Cardiac atrium fibroblast (primary cell): Measurements from ENCODE around the gene UTP3. TPM values are rescaled to one million over a fixed set of nuclear protein-coding genes. Genes with fewer than 3 reads are reported as not detected.

ENCODE experiments used
- total RNA-seq: library from RNA; depleted of rRNA; stranded (reverse); fragments of >200 nt; gene quantifications from 2 replicates; pipeline ENCODE4 v1.2.3, GENCODE V29; 2015

UTP3 gene, protein sequence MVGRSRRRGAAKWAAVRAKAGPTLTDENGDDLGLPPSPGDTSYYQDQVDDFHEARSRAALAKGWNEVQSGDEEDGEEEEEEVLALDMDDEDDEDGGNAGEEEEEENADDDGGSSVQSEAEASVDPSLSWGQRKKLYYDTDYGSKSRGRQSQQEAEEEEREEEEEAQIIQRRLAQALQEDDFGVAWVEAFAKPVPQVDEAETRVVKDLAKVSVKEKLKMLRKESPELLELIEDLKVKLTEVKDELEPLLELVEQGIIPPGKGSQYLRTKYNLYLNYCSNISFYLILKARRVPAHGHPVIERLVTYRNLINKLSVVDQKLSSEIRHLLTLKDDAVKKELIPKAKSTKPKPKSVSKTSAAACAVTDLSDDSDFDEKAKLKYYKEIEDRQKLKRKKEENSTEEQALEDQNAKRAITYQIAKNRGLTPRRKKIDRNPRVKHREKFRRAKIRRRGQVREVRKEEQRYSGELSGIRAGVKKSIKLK
- 15.9 and 18.2 TPM in 2 replicates for total RNA-seq

DNA sequence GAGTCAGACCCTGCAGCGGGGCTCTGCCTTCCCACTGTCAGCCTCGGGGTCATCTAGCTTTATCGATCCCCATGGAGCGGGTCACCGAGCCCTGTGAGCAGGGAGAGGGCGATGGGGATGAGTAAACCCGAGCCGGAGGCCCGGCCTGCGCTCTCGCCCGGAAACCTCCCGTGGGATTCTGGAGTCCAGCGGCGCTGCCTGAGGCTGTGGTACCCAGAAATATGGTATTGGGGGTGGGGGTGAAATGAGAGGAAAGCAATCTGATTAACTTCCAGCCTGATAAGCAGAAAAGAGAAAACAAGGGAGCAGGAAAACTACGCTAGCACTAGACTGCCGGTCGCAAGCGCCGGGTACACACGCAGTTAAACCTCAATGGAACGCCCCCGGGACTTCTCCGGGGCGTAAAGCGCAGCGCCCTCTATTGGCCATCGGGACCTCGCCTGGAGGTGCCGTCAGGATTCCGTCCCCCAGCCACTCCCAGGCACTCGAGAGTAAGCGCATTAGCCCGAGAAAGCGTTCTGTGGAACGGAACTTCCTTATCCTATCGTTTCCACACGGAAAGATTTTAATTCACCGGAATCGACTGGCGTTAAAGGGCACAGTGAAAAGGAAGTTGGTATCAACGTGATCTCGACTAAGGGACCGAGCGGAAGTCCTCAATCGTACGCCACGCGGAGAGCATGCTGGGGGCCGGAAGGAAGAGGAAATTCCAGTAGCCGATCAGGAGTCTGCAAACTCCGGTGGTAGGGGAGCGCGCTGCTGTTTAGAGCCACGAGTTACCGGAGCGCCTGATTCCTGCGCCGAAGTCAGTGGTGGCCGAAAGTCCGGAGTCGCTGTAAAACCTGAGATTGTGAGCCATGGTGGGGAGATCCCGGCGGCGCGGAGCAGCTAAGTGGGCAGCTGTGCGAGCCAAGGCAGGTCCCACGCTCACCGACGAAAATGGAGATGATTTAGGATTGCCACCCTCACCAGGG is at the start of gene UTP3:
Gene UTP3, plus strand, starts transcription at position 712 of the 974 bp plus-strand sequence. Its CDS starts 146 bp downstream, at position 858.

DNA sequence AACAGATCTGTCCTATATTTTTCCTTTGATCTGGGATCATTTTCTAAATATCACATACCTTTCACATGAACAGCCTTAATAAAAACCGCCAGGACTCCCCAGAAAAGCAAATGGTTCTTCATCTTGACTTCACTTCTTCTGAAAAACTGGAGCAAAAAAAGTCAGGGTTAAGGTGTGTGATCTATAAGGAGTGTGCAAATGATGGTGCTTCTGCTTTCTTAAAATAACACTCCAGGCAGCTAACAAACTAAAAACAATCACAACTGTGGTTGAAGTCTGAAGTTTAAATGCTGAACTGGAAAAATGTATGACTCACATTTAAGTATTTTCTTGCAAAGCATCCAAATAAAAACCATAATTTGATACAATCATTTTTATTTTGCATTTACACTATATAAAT is 22.0 kb upstream of the UTP3 start, which contains the start of gene JCHAIN:
Gene JCHAIN, minus strand, starts transcription at position 140 of the 400 bp plus-strand sequence. Its CDS starts 18 bp downstream, at position 122.

DNA sequence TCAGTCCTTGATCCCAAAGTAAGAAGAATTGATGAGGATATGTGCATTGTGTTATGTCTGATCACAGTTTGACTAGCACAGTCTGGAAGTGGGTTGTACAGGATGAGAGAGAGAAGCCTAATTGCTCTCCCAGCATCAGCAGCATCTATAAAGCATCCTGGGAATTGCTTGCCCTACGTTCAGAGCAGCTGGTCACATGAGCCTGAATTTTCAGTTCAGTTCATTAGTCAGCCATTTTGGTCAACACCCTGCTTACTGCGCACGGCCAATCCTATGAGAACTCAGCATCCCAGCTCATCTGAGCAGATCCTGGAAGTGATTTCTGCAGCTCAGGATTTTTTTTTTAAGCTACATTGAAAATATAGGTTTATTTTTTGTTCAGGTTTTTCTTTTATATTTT is 33.4 kb downstream of the UTP3 start, which contains the start of gene RUFY3:
Gene RUFY3, plus strand, starts transcription at position 218 of the 400 bp plus-strand sequence. CDS start 610 bp downstream, outside the sequence.

Other genes with a start within 250 kb of the UTP3 start
- gene MUC7, start 216.3 kb upstream of the UTP3 start, total RNA-seq = not detected in 2 replicates
- gene AMTN, start 170.0 kb upstream of the UTP3 start, total RNA-seq = not detected in 2 replicates
- not detected in 2 replicates for gene AMBN, start 96.3 kb upstream of the UTP3 start, total RNA-seq
- not detected in 2 replicates for gene ENAM, start 59.8 kb upstream of the UTP3 start, total RNA-seq
- not detected in 2 replicates for gene JCHAIN, start 22.0 kb upstream of the UTP3 start, total RNA-seq
- 8.5 and 9.9 TPM in 2 replicates for gene RUFY3, start 33.4 kb downstream of the UTP3 start, total RNA-seq
- 80.0 and 89.9 TPM in 2 replicates for gene GRSF1, start 151.4 kb downstream of the UTP3 start, total RNA-seq
- gene MOB1B, start 213.8 kb downstream of the UTP3 start, total RNA-seq = 6.0 and 9.7 TPM in 2 replicates